B cell (primary cell): Measurements from ENCODE around the gene MTERF4. TPM values are rescaled to one million over a fixed set of nuclear protein-coding genes. Genes with fewer than 3 reads are reported as not detected.

ENCODE experiments used
- ATAC-seq: fragments of 200-7000 bp; cut with Tn5 transposase; one replicate; pipeline ENCODE4 v1.10.0; 2021; ENCODE audit warnings: low read depth, mild to moderate bottlenecking, moderate number of reproducible peaks, moderate library complexity
- CTCF ChIA-PET: fragments of 350-600 bp; sonication (Branson Sonifier 250); formaldehyde crosslinking; loops from one replicate; lab custom pipeline; 2021; ENCODE audit warnings: antibody characterized with exemption, inconsistent platforms; lab: Charles Lee
- POLR2A ChIA-PET: fragments of 350-600 bp; sonication (Branson Sonifier 250); formaldehyde crosslinking; loops from one replicate; lab custom pipeline; 2021; ENCODE audit warnings: antibody characterized with exemption; lab: Charles Lee
- DNase-seq: peaks from one replicate; pipeline ENCODE4 v3.0.0; 2013
- H2AFZ ChIP-seq: 2 replicates; pipeline ENCODE4 v1.6.1; 2012; ENCODE audit warnings: mild to moderate bottlenecking, low read depth, low read length; ENCODE audit not compliant: insufficient read depth, poor library complexity, severe bottlenecking
- H3K27ac ChIP-seq, 2 donors: 1 replicate in 1 of 2; 2 replicates in 1 of 2; pipeline ENCODE4 v1.5.1; 2012 to 2013; ENCODE audit warnings: low read length in 2 of 2, mild to moderate bottlenecking in 2 of 2, moderate library complexity in 1 of 2
- H3K27me3 ChIP-seq, 4 experiments: fragments of 200-600 bp in 1 of 4; sonication (generic) in 1 of 4; replicated peaks in 1 of 4; 1 replicate in 2 of 4; 2 replicates in 2 of 4; pipeline versions ENCODE4 v1.6.1 to v1.7.0; 2013 to 2016; ENCODE audit warnings: low read length in 3 of 4, mild to moderate bottlenecking in 2 of 4, mixed read lengths in 1 of 4, moderate library complexity in 1 of 4; ENCODE audit not compliant: insufficient read depth in 4 of 4, control insufficient read depth in 3 of 4; ENCODE audit errors: control extremely low read depth in 1 of 4
- H3K36me3 ChIP-seq, 2 experiments: replicated peaks in 1 of 2; 1 replicate in 1 of 2; 2 replicates in 1 of 2; pipeline versions ENCODE4 v1.6.1 to v1.7.1; 2013; ENCODE audit warnings: low read length in 1 of 2; ENCODE audit not compliant: insufficient read depth in 2 of 2, control insufficient read depth in 1 of 2; ENCODE audit errors: control extremely low read depth in 1 of 2, extremely low read depth in 1 of 2
- H3K4me1 ChIP-seq, 2 donors: fragments of 200-600 bp in 1 of 2; sonication (generic) in 1 of 2; 1 replicate in 1 of 2; 2 replicates in 1 of 2; pipeline versions ENCODE4 v1.5.1 to v1.6.1; 2013 to 2017; ENCODE audit warnings: low read length in 2 of 2; ENCODE audit not compliant: control insufficient read depth in 2 of 2, insufficient read depth in 2 of 2
- H3K4me2 ChIP-seq: replicated peaks from 2 replicates; pipeline ENCODE3; 2012; ENCODE audit warnings: mild to moderate bottlenecking, low read depth, low read length; ENCODE audit not compliant: poor library complexity, severe bottlenecking
- H3K4me3 ChIP-seq, 5 experiments: fragments of 200-600 bp in 1 of 5; sonication (generic) in 1 of 5; 1 replicate in 3 of 5; 2 replicates in 2 of 5; pipeline versions ENCODE4 v1.5.1 to v1.7.0; 2011 to 2016; ENCODE audit warnings: low read length in 4 of 5, mild to moderate bottlenecking in 4 of 5, low read depth in 2 of 5, control low read depth in 1 of 5, moderate library complexity in 1 of 5; ENCODE audit not compliant: insufficient read depth in 1 of 5; ENCODE audit errors: control extremely low read depth in 1 of 5, extremely low read depth in 1 of 5
- H3K79me2 ChIP-seq: fragments of 200-600 bp; sonication (generic); one replicate; pipeline ENCODE4 v1.6.0; 2016; ENCODE audit warnings: low read length; ENCODE audit not compliant: control insufficient read depth, insufficient read depth
- H3K9ac ChIP-seq: fragments of 200-600 bp; sonication (generic); 2 replicates; pipeline ENCODE4 v1.6.1; 2017; ENCODE audit warnings: mild to moderate bottlenecking, low read length, moderate library complexity
- H3K9me3 ChIP-seq, 3 donors: one replicate each; pipeline versions ENCODE4 v1.6.1 to v1.7.1; 2013; ENCODE audit warnings: low read length in 2 of 3; ENCODE audit not compliant: control insufficient read depth in 2 of 3, insufficient read depth in 1 of 3; ENCODE audit errors: control extremely low read depth in 1 of 3
- H4K20me1 ChIP-seq: 2 replicates; pipeline ENCODE4 v1.6.0; 2012; ENCODE audit warnings: mild to moderate bottlenecking, low read length; ENCODE audit not compliant: insufficient read depth, control insufficient read depth, poor library complexity, severe bottlenecking
- H3K27ac Mint-ChIP-seq: one replicate; pipeline ENCODE4 v1.8.0; 2021; ENCODE audit warnings: mixed read lengths
- H3K27me3 Mint-ChIP-seq: one replicate; pipeline ENCODE4 v1.8.0; 2021; ENCODE audit warnings: mixed read lengths
- H3K4me1 Mint-ChIP-seq: one replicate; pipeline ENCODE4 v1.8.0; 2021; ENCODE audit warnings: mixed read lengths
- H3K4me3 Mint-ChIP-seq: one replicate; pipeline ENCODE4 v1.8.0; 2021; ENCODE audit warnings: mixed read lengths
- H3K9me3 Mint-ChIP-seq: one replicate; pipeline ENCODE4 v1.8.0; 2022; ENCODE audit warnings: mixed read lengths; ENCODE audit not compliant: insufficient read depth
- CTCF ChIP-seq: fragments of 200-600 bp; IDR thresholded peaks from one replicate; pipeline ENCODE4 v1.8.0; 2022; ENCODE audit warnings: antibody characterized with exemption, mild to moderate bottlenecking
- EZH2 ChIP-seq: IDR thresholded peaks from 2 replicates; pipeline ENCODE4 v1.6.1; 2012; ENCODE audit warnings: borderline replicate concordance, low read depth, mild to moderate bottlenecking, moderate library complexity, low read length; ENCODE audit not compliant: insufficient read depth, poor library complexity, severe bottlenecking
- WGBS: methylation state at CpG from one replicate; pipeline ENCODE4 v1.1.5; 2013; ENCODE audit warnings: missing lambda C conversion rate; ENCODE audit not compliant: insufficient coverage; 5-methylcytosine and 5-hydroxymethylcytosine counted together
- intact Hi-C: fragments of 100-400 bp; cut with micrococcal nuclease; formaldehyde crosslinking; loops from one replicate; pipeline ENCODE4 v1.10.0; 2022
- polyA plus RNA-seq: library from polyadenylated mRNA; depleted of rRNA; stranded (reverse); fragments of >200 nt; gene quantifications from 2 replicates; pipeline ENCODE4 v1.2.3, GENCODE V29; 2012
- total RNA-seq, 2 donors: library from RNA; stranded (reverse); fragments of 120-200 nt in 1 of 2; gene quantifications; 1 replicate in 1 of 2; 2 replicates in 1 of 2; pipeline versions ENCODE4 v1.2.3 to v1.2.4, GENCODE V29; 2013 to 2022

Gene MTERF4
- total and polyA plus RNA-seq, 2 donors (not counting 1 experiment from before 2014, with no cell fraction given), result 88.7 to 153 TPM

DNA sequence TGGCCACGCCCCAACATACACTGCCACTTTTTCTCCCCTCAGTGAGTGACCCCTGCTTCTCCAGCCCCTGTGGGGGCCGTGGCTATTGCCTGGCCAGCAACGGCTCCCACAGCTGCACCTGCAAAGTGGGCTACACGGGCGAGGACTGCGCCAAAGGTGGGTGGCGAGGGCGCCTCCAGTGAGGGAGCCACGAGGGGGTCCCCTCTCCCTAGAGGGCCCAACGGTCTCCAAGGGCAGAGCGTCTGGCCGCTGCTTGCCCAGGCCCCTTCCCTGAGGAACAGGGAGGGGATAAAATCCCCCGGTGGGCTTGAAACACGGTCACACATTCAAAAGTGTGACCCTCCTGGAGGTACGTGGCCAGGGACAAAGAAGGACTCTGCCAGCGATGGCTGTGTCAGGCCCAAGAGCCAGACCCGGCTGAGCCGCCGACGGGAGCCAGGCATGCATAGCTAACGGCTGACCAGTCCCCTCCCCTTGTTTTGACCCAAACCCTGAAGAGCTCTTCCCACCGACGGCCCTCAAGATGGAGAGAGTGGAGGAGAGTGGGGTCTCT is 37.2 kb downstream of the MTERF4 start:
- intact Hi-C loops, result loop anchor here (1.0 to 5.0 kb wide), 2 partner anchors 23 to 68 kb away; partner anchors contain the start of gene SNED1
- ChIA-PET POLR2A (interaction anchor here (0.6 kb wide), 1 partner anchor 119 kb away, joined by 3 read pairs; no protein-coding TSS in a partner anchor), CTCF (interaction anchor here (0.6 kb wide), 1 partner anchor 69 kb away, joined by 4 read pairs; no protein-coding TSS in a partner anchor)
- no peaks in the 10 kb centered on the region for H3K9me3 ChIP-seq
- H3K4me2 ChIP-seq, result peak overlapping the region; percentile 76
- H3K4me3 ChIP-seq, result no peak overlapping the region
- Mint-ChIP-seq H3K27ac (no peak overlapping the region), H3K9me3 (no peaks in the 10 kb centered on the region), H3K4me1 (peaks cover 4% of the 10 kb centered on the region), H3K27me3 (no peaks in the 10 kb centered on the region), H3K4me3 (no peak overlapping the region)
- peaks cover 0 to 6% (median 0%) of the 10 kb centered on the region in 4 experiments for H3K27me3 ChIP-seq
- no peak overlapping the region for H2AFZ ChIP-seq
- WGBS, result 94% methylated on average over 17 of the region's 23 CpGs
- H3K27ac ChIP-seq, result no peak overlapping the region
- no peaks in the 10 kb centered on the region for H3K79me2 ChIP-seq
- H3K36me3 ChIP-seq, result no peaks in the 10 kb centered on the region
- no peak for DNase-seq
- no peak overlapping the region for H3K9ac ChIP-seq
- peaks cover 3 to 9% of the 10 kb centered on the region in 2 donors for H3K4me1 ChIP-seq
- TF ChIP-seq EZH2, result no peak
- ATAC-seq, result no peak
- H4K20me1 ChIP-seq, result no peaks in the 10 kb centered on the region

DNA sequence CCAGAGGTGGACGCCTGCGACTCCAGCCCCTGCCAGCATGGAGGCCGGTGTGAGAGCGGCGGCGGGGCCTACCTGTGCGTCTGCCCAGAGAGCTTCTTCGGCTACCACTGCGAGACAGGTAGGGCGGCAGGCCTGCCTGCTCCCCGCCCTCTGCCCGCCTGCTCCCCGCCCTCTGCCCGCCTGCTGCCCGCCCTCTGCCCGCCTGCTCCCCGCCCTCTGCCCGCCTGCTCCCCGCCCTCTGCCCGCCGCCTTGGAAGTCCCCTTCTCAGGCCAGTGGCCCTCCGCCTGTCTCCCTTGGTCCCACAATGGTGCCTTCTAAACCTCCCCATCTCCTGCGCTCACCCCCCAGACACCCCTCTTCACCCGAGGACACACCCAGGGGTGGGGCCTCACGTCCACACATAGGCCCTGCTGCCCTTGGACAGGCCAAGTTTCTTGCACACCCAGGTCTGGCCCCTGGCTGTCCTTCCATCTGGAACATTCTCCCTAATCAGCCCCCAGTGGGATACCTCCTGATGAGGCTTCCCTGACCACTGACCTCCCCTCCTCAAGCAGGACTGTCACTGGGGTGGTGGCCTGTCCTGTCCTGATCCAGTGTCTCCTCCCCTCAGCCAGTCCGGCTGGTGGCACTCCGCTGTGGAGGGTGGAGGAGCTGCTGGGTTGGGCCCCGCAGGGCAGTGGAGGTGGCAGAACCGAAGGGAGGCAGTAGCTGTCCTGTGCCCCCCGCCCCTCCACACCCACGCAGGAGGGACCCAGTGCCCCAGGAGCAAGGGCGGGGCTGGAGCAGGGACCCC is 37.9 kb downstream of the MTERF4 start:
- peak overlapping the region; percentile 52 for H3K9ac ChIP-seq
- no peak overlapping the region for H3K27ac Mint-ChIP-seq
- ChIA-PET CTCF (no interaction called here), POLR2A (interaction anchor here (0.6 to 0.7 kb wide), 2 partner anchors 1039 to 1626 kb away, joined by 3 to 5 read pairs; partner anchors contain the start of gene NDUFA10)
- H3K4me3 Mint-ChIP-seq, result peak overlapping the region; percentile 63
- H3K36me3 ChIP-seq, result no peaks in the 10 kb centered on the region
- peak; percentile 65 for ATAC-seq
- DNase-seq, result peak; percentile 58
- H4K20me1 ChIP-seq, result no peaks in the 10 kb centered on the region
- intact Hi-C loops, result loop anchor here (1.0 to 5.0 kb wide), 2 partner anchors 22 to 67 kb away; partner anchors contain the start of gene SNED1
- 36% methylated on average over 32 of the region's 32 CpGs for WGBS
- H3K9me3 ChIP-seq, result no peaks in the 10 kb centered on the region
- H3K4me2 ChIP-seq, result peak overlapping the region; percentile 76
- H3K4me1 Mint-ChIP-seq, result peaks cover 4% of the 10 kb centered on the region
- peaks cover 0 to 6% (median 0%) of the 10 kb centered on the region in 4 experiments for H3K27me3 ChIP-seq
- H3K27me3 Mint-ChIP-seq, result no peaks in the 10 kb centered on the region
- H3K4me3 ChIP-seq, result peak overlapping the region in 2 of 5 experiments; percentile 36 to 38
- TF ChIP-seq EZH2 (no peak), CTCF (no peak)
- no peak overlapping the region for H3K27ac ChIP-seq
- H3K4me1 ChIP-seq, result peaks cover 3 to 9% of the 10 kb centered on the region in 2 donors
- no peaks in the 10 kb centered on the region for H3K9me3 Mint-ChIP-seq
- H3K79me2 ChIP-seq, result no peaks in the 10 kb centered on the region
- H2AFZ ChIP-seq, result peak overlapping the region; percentile 46
